ENCODE data around the gene VCX.

DNA sequence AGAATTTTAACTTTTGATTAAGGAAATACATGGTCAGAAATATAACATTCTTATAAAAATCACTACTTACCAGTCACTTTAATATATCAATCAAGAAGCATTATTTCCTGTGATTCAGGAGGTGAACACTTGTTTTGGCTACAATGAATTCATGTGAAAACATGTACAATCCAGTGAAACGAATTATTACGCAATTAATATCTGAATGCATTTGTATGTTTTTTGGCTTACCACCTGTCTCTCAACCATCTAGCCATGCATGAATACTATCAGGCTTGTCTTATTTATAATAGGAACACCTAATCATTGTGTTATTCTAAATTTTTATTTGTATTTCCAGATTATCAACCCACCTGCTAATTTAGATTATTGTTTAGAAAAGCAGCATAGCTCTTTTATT lies 44.6 kb upstream of the VCX start:
- TF ChIP-seq, protein P1, sequence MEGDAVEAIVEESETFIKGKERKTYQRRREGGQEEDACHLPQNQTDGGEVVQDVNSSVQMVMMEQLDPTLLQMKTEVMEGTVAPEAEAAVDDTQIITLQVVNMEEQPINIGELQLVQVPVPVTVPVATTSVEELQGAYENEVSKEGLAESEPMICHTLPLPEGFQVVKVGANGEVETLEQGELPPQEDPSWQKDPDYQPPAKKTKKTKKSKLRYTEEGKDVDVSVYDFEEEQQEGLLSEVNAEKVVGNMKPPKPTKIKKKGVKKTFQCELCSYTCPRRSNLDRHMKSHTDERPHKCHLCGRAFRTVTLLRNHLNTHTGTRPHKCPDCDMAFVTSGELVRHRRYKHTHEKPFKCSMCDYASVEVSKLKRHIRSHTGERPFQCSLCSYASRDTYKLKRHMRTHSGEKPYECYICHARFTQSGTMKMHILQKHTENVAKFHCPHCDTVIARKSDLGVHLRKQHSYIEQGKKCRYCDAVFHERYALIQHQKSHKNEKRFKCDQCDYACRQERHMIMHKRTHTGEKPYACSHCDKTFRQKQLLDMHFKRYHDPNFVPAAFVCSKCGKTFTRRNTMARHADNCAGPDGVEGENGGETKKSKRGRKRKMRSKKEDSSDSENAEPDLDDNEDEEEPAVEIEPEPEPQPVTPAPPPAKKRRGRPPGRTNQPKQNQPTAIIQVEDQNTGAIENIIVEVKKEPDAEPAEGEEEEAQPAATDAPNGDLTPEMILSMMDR (IDR thresholded peaks at IDR 0.05) = no peak
- no peak for TF ChIP-seq POLR2A (IDR thresholded peaks at IDR 0.05)

Data from thyroid gland (tissue), 4 donors.